IMR-90 (cell line): Measurements from ENCODE around the gene CGN. TPM values are rescaled to one million over a fixed set of nuclear protein-coding genes. Genes with fewer than 3 reads are reported as not detected.

Source experiments
- ATAC-seq: fragments of 200-7000 bp; cut with Tn5 transposase; 2 replicates; pipeline ENCODE4 v1.9.1; 2020; ENCODE audit warnings: low read depth, mild to moderate bottlenecking, moderate library complexity
- BruUV-seq: library from RNA; stranded (reverse); fragments of 400-500 nt; replicated peaks from 2 replicates; lab custom pipeline; 2021; lab: Mats Ljungman, UMichigan
- CTCF ChIA-PET: fragments of 300-600 bp; formaldehyde crosslinking; extraction: SDS; loops from one replicate; lab custom pipeline; 2021; ENCODE audit warnings: antibody characterized with exemption; lab: Yijun Ruan, JAX
- POLR2A ChIA-PET: fragments of 300-600 bp; sonication (Branson Sonifier 250); formaldehyde crosslinking; loops from one replicate; lab custom pipeline; 2022; ENCODE audit warnings: antibody characterized with exemption; ENCODE audit not compliant: unreplicated experiment; lab: Charles Lee
- DNase-seq: peaks from one replicate; pipeline ENCODE4 v3.0.0; 2013
- H2AFZ ChIP-seq: replicated peaks from 2 replicates; pipeline ENCODE3; 2013; ENCODE audit warnings: low read length, mild to moderate bottlenecking; ENCODE audit not compliant: poor library complexity
- H2AK5ac ChIP-seq: 2 replicates; pipeline ENCODE4 v1.6.1; 2013; ENCODE audit warnings: low read depth, low read length, inconsistent platforms
- H2AK9ac ChIP-seq: replicated peaks from 2 replicates; pipeline ENCODE3; 2013; ENCODE audit warnings: mild to moderate bottlenecking, low read depth, low read length, moderate library complexity; ENCODE audit not compliant: poor library complexity
- H2BK120ac ChIP-seq: 2 replicates; pipeline ENCODE4 v1.6.1; 2013; ENCODE audit warnings: low read depth, low read length, inconsistent platforms
- H2BK15ac ChIP-seq: 3 replicates; pipeline ENCODE4 v1.6.1; 2013; ENCODE audit warnings: low read depth, low read length, inconsistent platforms
- H2BK20ac ChIP-seq: 2 replicates; pipeline ENCODE4 v1.6.1; 2013; ENCODE audit warnings: low read depth, mild to moderate bottlenecking, inconsistent platforms, low read length, moderate library complexity
- H2BK5ac ChIP-seq: 2 replicates; pipeline ENCODE4 v1.6.1; 2013; ENCODE audit warnings: mild to moderate bottlenecking, low read depth, low read length, inconsistent platforms; ENCODE audit not compliant: poor library complexity, severe bottlenecking
- H3K14ac ChIP-seq: replicated peaks from 2 replicates; pipeline ENCODE4 v1.6.1; 2013; ENCODE audit warnings: low read depth, low read length, inconsistent platforms
- H3K18ac ChIP-seq: 2 replicates; pipeline ENCODE4 v1.6.1; 2013; ENCODE audit warnings: low read depth, low read length, control low read depth
- H3K23ac ChIP-seq: 2 replicates; pipeline ENCODE4 v1.6.1; 2013; ENCODE audit warnings: low read depth, low read length, inconsistent platforms
- H3K27ac ChIP-seq: 2 replicates; pipeline ENCODE4 v1.5.1; 2013; ENCODE audit warnings: mild to moderate bottlenecking, control low read depth, low read length; ENCODE audit not compliant: insufficient read depth
- H3K27me3 ChIP-seq: 2 replicates; pipeline ENCODE4 v1.6.1; 2013; ENCODE audit warnings: low read length; ENCODE audit not compliant: control insufficient read depth, insufficient read depth
- H3K36me3 ChIP-seq: 2 replicates; pipeline ENCODE4 v1.6.1; 2013; ENCODE audit warnings: low read length, mixed read lengths; ENCODE audit not compliant: control insufficient read depth, insufficient read depth
- H3K4ac ChIP-seq: 2 replicates; pipeline ENCODE4 v1.6.1; 2013; ENCODE audit warnings: low read depth, low read length, inconsistent platforms
- H3K4me1 ChIP-seq: 2 replicates; pipeline ENCODE4 v1.6.1; 2013; ENCODE audit warnings: low read length, mixed read lengths; ENCODE audit not compliant: control insufficient read depth, insufficient read depth
- H3K4me2 ChIP-seq: 2 replicates; pipeline ENCODE4 v1.6.1; 2013; ENCODE audit warnings: low read depth, mild to moderate bottlenecking, control low read depth, low read length, moderate library complexity
- H3K4me3 ChIP-seq: 2 replicates; pipeline ENCODE4 v1.5.1; 2013; ENCODE audit warnings: low read depth, mild to moderate bottlenecking, control low read depth, low read length, moderate library complexity; ENCODE audit not compliant: insufficient read depth
- H3K56ac ChIP-seq: 2 replicates; pipeline ENCODE4 v1.6.1; 2013; ENCODE audit warnings: low read length, inconsistent platforms; ENCODE audit not compliant: insufficient read depth; ENCODE audit errors: extremely low read depth
- H3K79me1 ChIP-seq, 2 experiments: 2 replicates each; pipeline ENCODE4 v1.6.1; 2013; ENCODE audit warnings: low read length in 2 of 2, inconsistent platforms in 1 of 2, low read depth in 1 of 2
- H3K9ac ChIP-seq: 2 replicates; pipeline ENCODE4 v1.6.1; 2013; ENCODE audit warnings: low read depth, low read length, control low read depth
- H3K9me1 ChIP-seq: 2 replicates; pipeline ENCODE4 v1.6.1; 2013; ENCODE audit warnings: low read length, inconsistent platforms; ENCODE audit not compliant: insufficient read depth
- H3K9me3 ChIP-seq: 2 replicates; pipeline ENCODE4 v1.6.1; 2013; ENCODE audit warnings: low read length; ENCODE audit not compliant: control insufficient read depth, insufficient read depth
- H4K20me1 ChIP-seq: 2 replicates; pipeline ENCODE4 v1.6.1; 2013; ENCODE audit warnings: low read length, inconsistent platforms; ENCODE audit not compliant: insufficient read depth
- H4K5ac ChIP-seq: 2 replicates; pipeline ENCODE4 v1.6.1; 2013; ENCODE audit warnings: mild to moderate bottlenecking, low read depth, low read length, control low read depth
- H4K8ac ChIP-seq, 2 experiments: 2 replicates each; pipeline ENCODE4 v1.6.1; 2013; ENCODE audit warnings: low read depth in 2 of 2, low read length in 2 of 2, control low read depth in 1 of 2, inconsistent platforms in 1 of 2
- H4K91ac ChIP-seq: 2 replicates; pipeline ENCODE4 v1.6.1; 2013; ENCODE audit warnings: low read depth, low read length, inconsistent platforms; ENCODE audit not compliant: insufficient read depth
- BHLHE40 ChIP-seq: fragments of 150-350 bp; IDR thresholded peaks from 2 replicates; pipeline ENCODE4 v1.6.1; 2016; ENCODE audit warnings: mild to moderate bottlenecking, low read depth, low read length
- ELK1 ChIP-seq: fragments of 150-350 bp; IDR thresholded peaks from 2 replicates; pipeline ENCODE4 v1.6.1; 2016; ENCODE audit warnings: low read depth, mild to moderate bottlenecking, low read length, moderate library complexity, borderline replicate concordance
- MAFK ChIP-seq: IDR thresholded peaks from 2 replicates; pipeline ENCODE4 v1.6.1; 2012; ENCODE audit warnings: low read depth, low read length, improper control_type of control experiment
- MAZ ChIP-seq: IDR thresholded peaks from 2 replicates; pipeline ENCODE4 v1.6.1; 2012; ENCODE audit warnings: low read depth, mild to moderate bottlenecking, low read length, improper control_type of control experiment, moderate library complexity, borderline replicate concordance
- POLR2A ChIP-seq: IDR thresholded peaks from 2 replicates; pipeline ENCODE4 v1.6.1; 2012; ENCODE audit warnings: mild to moderate bottlenecking, low read depth, low read length
- RCOR1 ChIP-seq: IDR thresholded peaks from 2 replicates; pipeline ENCODE4 v1.6.1; 2012; ENCODE audit warnings: mild to moderate bottlenecking, low read length, improper control_type of control experiment; ENCODE audit not compliant: insufficient replicate concordance
- WGBS, 2 experiments: methylation state at CpG; one replicate each; pipeline versions ENCODE4 v1.1.5 to v1.1.7; 2013; ENCODE audit warnings: missing lambda C conversion rate in 2 of 2; ENCODE audit not compliant: insufficient read length in 1 of 2; ENCODE audit errors: extremely low coverage in 2 of 2; 5-methylcytosine and 5-hydroxymethylcytosine counted together
- dilution Hi-C: fragments of 300-500 bp; cut with HindIII; formaldehyde crosslinking; loops from one replicate; pipeline ENCODE4 v1.14.3; 2018; ENCODE audit warnings: low sequenced_read_pairs; ENCODE audit not compliant: unreplicated experiment
- in situ Hi-C: fragments of 300-500 bp; cut with MboI; formaldehyde crosslinking; loops from 3 replicates; pipeline ENCODE4 v1.14.3; 2019; ENCODE audit warnings: low sequenced_read_pairs, inconsistent platforms, mixed read lengths
- intact Hi-C: fragments of 100-400 bp; cut with micrococcal nuclease; formaldehyde crosslinking; loops from 2 replicates; pipeline ENCODE4 v1.10.0; 2022
- polyA plus RNA-seq, 3 experiments: library from polyadenylated mRNA; depleted of rRNA; stranded (reverse); fragments of >200 nt; gene quantifications; 2 replicates each; pipeline ENCODE4 v1.2.3, GENCODE V29; 2012; ENCODE audit warnings: low replicate concordance in 1 of 3
- total RNA-seq: library from RNA; depleted of rRNA; stranded (reverse); fragments of >200 nt; gene quantifications from 2 replicates; pipeline ENCODE4 v1.2.3, GENCODE V29; 2012

CGN gene
- total and polyA plus RNA-seq, 2 of the 4 experiments (the other 2 are of a cell fraction): 0.34 to 0.36 TPM

GRCh38 chr1:151461694-151462093, 49.5 kb upstream of the CGN start:
- no peak overlapping the region for H3K18ac ChIP-seq
- no peak overlapping the region for H2AK9ac ChIP-seq
- no peak overlapping the region for H4K91ac ChIP-seq
- dilution Hi-C loops: no loop called here
- H3K4me3 ChIP-seq: no peak overlapping the region
- no peak overlapping the region for H3K4me2 ChIP-seq
- no peak overlapping the region for H3K56ac ChIP-seq
- no peak overlapping the region for H3K9ac ChIP-seq
- TF ChIP-seq POLR2A (no peak), BHLHE40 (no peak), MAZ (no peak), ELK1 (no peak), RCOR1 (no peak), MAFK (no peak)
- no CpG with 5 or more reads among the region's 5 CpGs for WGBS, 2 experiments
- peaks cover 8% of the 10 kb centered on the region; the same call in 1 of the 2 replicates for H3K9me1 ChIP-seq
- H3K14ac ChIP-seq: no peak overlapping the region
- no peaks in the 10 kb centered on the region for H3K9me3 ChIP-seq
- H3K4me1 ChIP-seq: peaks cover 5% of the 10 kb centered on the region
- ChIA-PET POLR2A (no interaction called here), CTCF (interaction anchor here (0.6 kb wide), 1 partner anchor 297 kb away, joined by 3 read pairs; no protein-coding TSS in a partner anchor)
- H4K5ac ChIP-seq: no peak overlapping the region
- H2BK5ac ChIP-seq: no peak overlapping the region
- no peak overlapping the region for H4K8ac ChIP-seq
- no peaks in the 10 kb centered on the region for H3K36me3 ChIP-seq
- H2BK20ac ChIP-seq: no peak overlapping the region
- peaks cover 7 to 13% of the 10 kb centered on the region in 2 experiments; a peak in 3 of 4 replicates for H3K79me1 ChIP-seq
- no peak overlapping the region for H3K27ac ChIP-seq
- intact Hi-C loops: no loop called here
- peak overlapping the region; percentile 45 for H2AFZ ChIP-seq
- H2BK120ac ChIP-seq: no peak overlapping the region
- no peak overlapping the region for H2AK5ac ChIP-seq
- in situ Hi-C loops: no loop called here
- H4K20me1 ChIP-seq: peaks cover 13% of the 10 kb centered on the region; the same call in 1 of the 2 replicates
- no peak overlapping the region for H2BK15ac ChIP-seq
- BruUV-seq: no TSS peak
- H3K4ac ChIP-seq: no peak overlapping the region
- H3K27me3 ChIP-seq: peaks cover 9% of the 10 kb centered on the region
- DNase-seq: no peak
- ATAC-seq: no peak
- H3K23ac ChIP-seq: no peak overlapping the region
